HL-60 (cell line): ENCODE results near the gene ZNF382.

Experiments
- DNase-seq, 2 experiments: peaks; one replicate each; pipeline ENCODE4 v3.0.0-alpha.2; 2010 to 2020; ENCODE audit warnings: low read depth in 1 of 2, low spot score in 1 of 2
- H3K27ac ChIP-seq: fragments of 250-450 bp; sonication (Bioruptor Pico); replicated peaks from 2 replicates; pipeline ENCODE4 v1.5.1; 2020; ENCODE audit warnings: mild to moderate bottlenecking, moderate library complexity
- H3K27me3 ChIP-seq: fragments of 250-450 bp; sonication (Bioruptor Pico); 2 replicates; pipeline ENCODE4 v1.5.1; 2021; ENCODE audit warnings: mild to moderate bottlenecking, moderate library complexity; ENCODE audit not compliant: insufficient read depth, poor library complexity, severe bottlenecking
- H3K4me3 ChIP-seq: replicated peaks from 2 replicates; pipeline ENCODE4 v1.5.1; 2011; ENCODE audit warnings: mild to moderate bottlenecking, control low read depth, low read length; ENCODE audit not compliant: insufficient read depth
- GABPA ChIP-seq: IDR thresholded peaks from 2 replicates; pipeline ENCODE4 v1.6.1; 2012; ENCODE audit warnings: low read depth
- POLR2AphosphoS5 ChIP-seq: IDR thresholded peaks from 2 replicates; pipeline ENCODE4 v1.6.1; 2012; ENCODE audit warnings: low read depth
- REST ChIP-seq: IDR thresholded peaks from 2 replicates; pipeline ENCODE4 v1.6.1; 2012; ENCODE audit warnings: low read depth; ENCODE audit not compliant: insufficient replicate concordance
- SPI1 ChIP-seq: IDR thresholded peaks from 2 replicates; pipeline ENCODE4 v1.6.1; 2012; ENCODE audit warnings: low read depth, mild to moderate bottlenecking, borderline replicate concordance
- TF ChIP-seq, protein P1 (sequence below): IDR thresholded peaks from one replicate; pipeline ENCODE4 v1.5.1; 2011; ENCODE audit warnings: low read length, control low read depth, inconsistent platforms; ENCODE audit not compliant: insufficient read depth

Gene ZNF382

DNA sequence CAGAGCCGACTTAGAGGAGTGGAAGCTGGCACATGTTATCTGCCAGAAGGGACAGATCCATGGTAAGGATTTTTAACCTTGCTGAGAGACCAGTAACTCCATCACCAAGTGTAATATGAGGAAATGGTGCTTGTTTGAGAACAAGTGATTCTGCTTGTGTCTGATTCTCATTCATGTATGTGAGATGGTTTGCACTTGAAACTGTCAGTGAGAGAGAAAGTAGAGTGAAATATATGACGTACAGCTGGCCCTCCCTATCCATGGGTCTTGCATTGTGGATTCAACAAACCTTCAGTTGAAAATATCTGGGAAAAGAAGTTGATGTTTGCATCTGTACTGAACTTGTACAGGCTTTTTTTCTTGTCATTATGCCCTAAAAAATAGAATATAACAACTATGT, 63.5 kb downstream of the ZNF382 start:
- Histone ChIP-seq H3K4me3 (no peak overlapping the region), H3K27me3 (no peaks in the 10 kb centered on the region), H3K27ac (no peak overlapping the region)
- DNase-seq: no peak
- TF ChIP-seq SPI1 (no peak), REST (no peak), GABPA (no peak), POLR2AphosphoS5 (no peak)
- TF ChIP-seq, protein P1, sequence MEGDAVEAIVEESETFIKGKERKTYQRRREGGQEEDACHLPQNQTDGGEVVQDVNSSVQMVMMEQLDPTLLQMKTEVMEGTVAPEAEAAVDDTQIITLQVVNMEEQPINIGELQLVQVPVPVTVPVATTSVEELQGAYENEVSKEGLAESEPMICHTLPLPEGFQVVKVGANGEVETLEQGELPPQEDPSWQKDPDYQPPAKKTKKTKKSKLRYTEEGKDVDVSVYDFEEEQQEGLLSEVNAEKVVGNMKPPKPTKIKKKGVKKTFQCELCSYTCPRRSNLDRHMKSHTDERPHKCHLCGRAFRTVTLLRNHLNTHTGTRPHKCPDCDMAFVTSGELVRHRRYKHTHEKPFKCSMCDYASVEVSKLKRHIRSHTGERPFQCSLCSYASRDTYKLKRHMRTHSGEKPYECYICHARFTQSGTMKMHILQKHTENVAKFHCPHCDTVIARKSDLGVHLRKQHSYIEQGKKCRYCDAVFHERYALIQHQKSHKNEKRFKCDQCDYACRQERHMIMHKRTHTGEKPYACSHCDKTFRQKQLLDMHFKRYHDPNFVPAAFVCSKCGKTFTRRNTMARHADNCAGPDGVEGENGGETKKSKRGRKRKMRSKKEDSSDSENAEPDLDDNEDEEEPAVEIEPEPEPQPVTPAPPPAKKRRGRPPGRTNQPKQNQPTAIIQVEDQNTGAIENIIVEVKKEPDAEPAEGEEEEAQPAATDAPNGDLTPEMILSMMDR: no peak

DNA sequence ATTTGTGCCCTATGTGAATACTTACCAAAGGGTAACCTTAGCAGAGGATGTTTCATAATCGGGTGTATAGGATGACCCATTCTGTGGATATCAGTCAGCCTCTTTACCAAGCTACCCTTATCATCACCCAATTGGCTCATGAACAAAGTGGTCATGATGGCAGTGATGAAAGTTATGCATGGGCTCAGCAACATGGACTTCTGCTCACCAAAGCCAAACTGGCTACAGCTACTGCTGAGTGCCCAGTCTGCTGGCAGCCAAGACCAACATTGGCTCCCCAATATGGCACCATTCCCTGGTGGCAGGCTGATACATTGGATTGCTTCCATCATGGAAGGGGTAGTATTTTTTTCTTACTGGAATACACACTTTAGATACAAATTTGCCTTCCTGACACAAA, 67.3 kb downstream of the ZNF382 start:
- TF ChIP-seq POLR2AphosphoS5 (no peak), GABPA (no peak), SPI1 (no peak), REST (no peak)
- TF ChIP-seq, protein P1: no peak
- Histone ChIP-seq H3K27ac (no peak overlapping the region), H3K4me3 (no peak overlapping the region), H3K27me3 (no peaks in the 10 kb centered on the region)
- no peak for DNase-seq

DNA sequence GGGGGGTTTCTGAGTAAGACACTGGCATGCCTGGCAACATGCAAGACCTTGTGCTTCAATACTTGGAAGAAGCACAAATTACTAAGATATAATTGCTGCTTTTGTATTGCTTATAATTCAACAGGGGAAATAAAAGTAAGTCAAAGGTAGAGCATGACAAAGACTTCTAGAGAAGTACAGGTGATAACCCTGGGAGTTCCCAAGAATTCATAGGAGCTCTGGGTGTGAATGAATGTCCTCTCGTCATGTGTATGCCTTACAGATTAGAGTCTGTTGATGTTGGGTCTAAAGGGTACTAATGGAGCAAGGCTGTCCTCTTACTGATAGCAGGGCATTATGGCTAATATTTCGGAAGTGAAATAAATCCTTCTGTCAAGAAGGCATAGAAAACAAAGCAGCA, 69.1 kb downstream of the ZNF382 start:
- H3K27ac ChIP-seq: no peak overlapping the region
- H3K27me3 ChIP-seq: no peaks in the 10 kb centered on the region
- no peak for DNase-seq
- H3K4me3 ChIP-seq: no peak overlapping the region
- TF ChIP-seq, protein P1: no peak
- no peak for TF ChIP-seq GABPA
- no peak for TF ChIP-seq POLR2AphosphoS5
- no peak for TF ChIP-seq SPI1
- no peak for TF ChIP-seq REST
